Right forelimb (tissue), 1 donor: Measurements from ENCODE around the gene TIA1.
"Not testable (repeated sequence)": the region's sequence is repeated elsewhere in the genome, so short reads cannot be mapped to it uniquely, and the experiment has no call there.

Source experiments
- DNase-seq: peaks from one replicate; pipeline ENCODE4 v3.0.0-alpha.2; 2018

The TIA1 gene, protein sequence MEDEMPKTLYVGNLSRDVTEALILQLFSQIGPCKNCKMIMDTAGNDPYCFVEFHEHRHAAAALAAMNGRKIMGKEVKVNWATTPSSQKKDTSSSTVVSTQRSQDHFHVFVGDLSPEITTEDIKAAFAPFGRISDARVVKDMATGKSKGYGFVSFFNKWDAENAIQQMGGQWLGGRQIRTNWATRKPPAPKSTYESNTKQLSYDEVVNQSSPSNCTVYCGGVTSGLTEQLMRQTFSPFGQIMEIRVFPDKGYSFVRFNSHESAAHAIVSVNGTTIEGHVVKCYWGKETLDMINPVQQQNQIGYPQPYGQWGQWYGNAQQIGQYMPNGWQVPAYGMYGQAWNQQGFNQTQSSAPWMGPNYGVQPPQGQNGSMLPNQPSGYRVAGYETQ

DNA sequence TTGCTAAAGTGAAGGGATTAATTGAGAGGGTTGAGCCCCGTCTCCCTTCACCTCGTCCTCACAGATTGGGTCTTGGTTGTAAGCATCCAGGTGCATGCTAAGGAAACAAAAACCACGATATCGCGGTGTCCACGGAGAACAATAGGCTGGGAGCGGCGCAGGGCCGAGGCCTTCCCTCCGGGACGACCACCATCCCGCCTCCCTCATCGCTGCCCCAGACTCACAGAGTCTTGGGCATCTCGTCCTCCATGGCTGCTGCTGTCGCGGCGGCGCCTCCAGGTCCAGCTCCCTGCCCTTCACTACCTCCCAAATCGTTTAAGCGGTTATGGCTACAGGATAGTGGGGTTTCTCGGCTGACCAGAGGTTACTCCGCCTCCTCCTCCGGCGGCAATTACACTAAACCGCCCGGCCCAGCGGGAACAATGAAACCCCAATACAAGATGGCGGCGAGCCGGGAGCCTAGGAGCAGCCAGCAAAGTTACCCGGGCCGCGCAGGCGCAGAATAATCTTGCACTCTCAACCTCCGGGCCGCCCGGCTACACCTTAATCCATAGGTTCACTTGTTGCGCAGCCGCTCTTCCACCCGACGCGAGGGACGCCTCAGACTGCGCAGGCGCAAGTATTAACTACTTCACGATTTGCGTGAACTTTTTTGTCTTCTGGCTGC, at the start of gene TIA1:
TSS of gene TIA1 (minus strand) at position 448 of the 667 bp plus-strand sequence. CDS start at position 250, 198 bp downstream.
- DNase-seq: peak; percentile 99

DNA sequence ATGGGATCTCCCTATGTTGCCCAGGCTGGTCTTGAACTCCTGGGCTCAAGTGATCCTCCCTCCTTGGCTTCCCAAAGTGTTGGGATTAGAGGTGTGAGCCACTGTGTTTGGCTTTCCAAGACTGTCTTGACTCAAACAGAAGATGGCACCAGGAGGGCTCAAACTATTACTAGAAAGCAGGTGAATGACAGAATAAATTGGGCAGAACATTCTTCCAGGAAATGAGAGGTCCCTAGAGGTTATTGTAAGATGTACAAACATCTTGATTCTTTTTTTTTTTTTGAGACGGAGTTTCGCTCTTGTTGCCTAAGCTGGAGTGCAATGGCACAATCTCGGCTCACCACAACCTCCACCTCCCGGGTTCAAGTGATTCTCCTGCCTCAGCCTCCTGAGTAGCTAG, 49.4 kb upstream of the TIA1 start:
- not testable (repeated sequence) for DNase-seq

DNA sequence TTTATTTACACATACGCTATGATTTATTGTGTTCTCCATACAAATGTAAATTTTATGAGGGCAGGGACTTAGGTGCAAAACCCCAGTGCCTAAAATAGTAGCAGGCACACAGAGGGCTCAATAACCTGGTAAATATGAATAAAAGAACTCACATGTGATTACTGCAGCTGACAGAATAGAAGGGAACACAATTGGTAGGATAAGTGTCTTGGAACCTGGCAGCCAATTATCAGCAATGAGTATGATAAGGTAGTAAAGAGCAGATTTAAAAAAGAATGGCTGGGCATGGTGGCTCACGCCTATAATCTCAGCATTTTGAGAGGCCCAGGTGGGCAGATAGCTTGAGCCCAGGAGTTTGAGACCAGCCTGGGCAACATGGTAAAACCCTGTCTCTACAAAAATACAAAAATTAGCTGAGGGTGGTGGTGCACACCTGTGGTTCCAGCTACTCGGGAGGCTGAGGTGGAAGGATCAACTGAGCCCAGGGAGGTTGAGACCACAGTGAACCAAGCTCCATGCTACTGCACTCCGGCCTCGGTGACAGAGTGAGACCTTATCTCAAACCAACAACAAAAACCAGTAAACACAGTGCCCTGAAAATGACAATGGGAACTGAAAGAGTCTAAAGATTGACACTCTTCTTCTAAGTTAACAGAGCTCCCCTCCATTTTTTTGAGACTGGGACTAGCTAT, 35.2 kb upstream of the TIA1 start:
- no peak for DNase-seq

DNA sequence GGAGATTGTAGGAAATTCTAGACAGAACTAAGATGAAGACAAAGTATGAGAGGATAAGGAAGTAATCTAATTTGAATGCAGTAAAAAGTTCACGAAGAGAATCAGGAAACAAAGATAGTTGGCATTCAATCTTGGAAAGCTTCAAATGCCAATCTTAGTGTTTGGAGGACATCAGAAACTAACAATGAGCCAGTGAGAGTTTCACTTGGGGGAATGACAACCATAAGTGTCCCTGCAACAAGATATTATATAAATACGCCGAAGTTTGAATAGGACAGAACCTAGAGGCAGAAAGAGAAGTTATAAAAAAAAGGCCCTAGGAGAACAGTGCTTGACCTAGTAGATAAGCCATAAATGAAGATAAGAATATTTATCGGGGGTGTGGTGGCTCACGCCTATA, 34.0 kb upstream of the TIA1 start:
- DNase-seq: no peak

DNA sequence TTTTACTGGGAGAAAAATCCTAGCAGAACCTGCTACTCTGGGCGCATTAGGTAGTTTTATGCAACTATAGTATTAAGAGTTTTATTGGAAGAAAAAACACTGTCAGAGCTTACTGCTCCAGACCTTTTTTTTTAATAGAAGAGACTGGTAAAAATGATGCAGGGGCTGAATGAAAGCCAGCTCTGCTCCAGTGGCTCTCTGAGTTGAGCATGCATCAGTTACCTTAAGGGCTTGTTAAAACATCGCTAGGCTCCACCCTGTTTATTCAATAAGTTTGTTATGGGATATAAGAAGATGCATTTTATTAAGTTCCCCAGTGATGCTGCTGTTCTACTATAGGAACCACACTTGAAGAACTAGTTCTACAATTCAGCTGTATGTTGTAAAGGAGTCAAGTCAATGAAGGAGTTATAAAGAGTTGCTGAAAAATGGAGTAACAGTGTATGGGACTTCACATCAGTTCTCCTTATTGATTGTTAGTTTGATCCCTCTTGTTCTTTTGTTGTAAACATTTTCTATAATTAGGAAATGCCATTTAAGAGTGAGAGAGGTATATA, 31.9 kb upstream of the TIA1 start:
- DNase-seq: no peak

DNA sequence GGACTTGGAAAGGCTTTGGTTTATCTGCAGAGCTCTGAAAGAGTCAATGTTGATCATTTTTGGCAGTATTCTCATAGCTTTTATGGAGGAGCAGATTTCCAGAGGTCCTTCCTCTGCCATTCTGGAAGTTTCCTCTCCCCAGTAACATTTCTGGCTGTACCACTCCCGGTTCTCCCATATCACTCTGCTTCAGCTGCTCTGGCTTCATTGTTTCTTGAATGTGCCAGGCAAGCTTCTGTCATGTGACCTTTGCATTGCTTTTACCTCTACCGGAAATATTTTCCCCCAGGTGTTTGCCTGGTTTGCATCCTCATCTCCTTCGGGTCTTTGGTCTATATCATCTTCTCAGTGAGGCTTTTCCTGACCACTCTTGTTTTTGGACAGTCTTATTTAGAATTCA, 21.9 kb upstream of the TIA1 start:
- DNase-seq: no peak

DNA sequence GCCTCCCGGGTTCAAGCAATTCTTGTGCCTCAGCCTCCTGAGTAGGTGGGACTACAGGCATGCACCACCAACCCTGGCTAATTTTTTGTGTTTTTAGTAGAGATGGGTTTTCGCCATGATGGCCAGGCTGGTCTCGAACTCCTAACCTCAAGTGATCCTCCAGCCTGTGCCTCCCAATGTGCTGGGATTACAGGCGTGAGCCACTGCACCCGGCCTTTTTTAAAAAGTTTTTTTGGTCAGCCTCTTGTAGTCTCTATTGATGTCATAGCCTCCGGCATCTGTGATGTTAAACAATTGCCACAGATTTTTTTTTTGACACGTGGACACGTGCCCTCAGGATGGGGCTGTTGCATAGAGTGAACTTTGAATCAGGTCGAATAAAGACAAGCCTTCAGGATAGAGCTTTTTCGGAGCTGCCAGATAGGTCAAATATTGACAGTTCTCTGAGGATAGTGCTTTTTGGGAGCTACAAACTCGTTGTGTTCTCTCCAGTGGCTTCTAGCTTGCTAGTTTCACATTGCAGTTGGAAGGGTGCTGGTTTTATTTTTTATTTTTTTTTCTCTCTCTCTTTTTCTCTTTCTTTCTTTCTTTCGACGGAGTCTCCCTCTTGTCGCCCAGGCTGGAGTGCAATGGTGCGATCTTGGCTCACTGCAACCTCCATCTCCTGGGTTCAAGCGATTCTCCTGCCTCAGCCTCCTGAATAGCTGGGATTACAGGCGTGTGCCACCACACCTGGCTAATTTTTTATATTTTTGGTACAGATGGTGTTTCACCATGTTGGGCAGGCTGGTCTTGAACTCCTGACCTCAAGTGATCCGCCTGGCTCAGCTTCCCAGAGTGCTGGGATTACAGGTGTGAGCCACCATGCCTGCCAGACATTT, 21.2 kb upstream of the TIA1 start:
- DNase-seq: not testable (repeated sequence)

DNA sequence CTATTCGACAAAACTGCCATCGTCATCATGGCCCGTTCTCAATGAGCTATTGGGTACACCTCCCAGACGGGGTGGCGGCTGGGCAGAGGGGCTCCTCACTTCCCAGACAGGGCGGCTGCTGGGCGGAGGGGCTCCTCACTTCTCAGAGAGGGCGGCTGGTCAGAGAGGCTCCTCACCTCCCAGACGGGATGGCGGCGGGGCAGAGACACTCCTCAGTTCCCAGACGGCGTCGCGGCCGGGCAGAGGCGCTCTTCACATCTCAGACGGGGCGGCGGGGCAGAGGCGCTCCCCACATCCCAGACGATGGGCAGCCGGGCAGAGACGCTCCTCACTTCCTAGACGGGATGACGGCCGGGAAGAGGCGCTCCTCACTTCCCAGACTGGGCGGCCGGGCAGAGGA, 18.5 kb upstream of the TIA1 start:
- DNase-seq: not testable (repeated sequence)

DNA sequence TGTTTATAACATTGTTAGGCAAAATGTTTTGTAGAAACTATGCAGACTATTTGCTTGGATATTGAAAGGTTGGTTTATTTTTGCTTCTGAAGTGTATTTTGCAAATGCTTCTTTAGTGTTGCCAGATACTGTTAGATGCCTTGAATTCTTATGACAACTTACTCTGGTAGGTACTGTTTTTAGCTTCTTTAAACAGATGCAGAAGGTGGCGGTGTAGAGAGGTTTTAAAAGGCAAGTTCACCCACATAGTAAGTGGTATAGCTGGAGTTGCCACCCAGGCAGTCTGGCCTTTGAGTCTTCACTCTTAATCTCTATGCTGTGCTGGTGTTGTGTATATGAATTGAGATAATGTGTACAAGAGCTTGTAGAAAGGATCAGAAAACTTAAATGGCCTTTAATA, 13.1 kb upstream of the TIA1 start:
- DNase-seq: no peak

DNA sequence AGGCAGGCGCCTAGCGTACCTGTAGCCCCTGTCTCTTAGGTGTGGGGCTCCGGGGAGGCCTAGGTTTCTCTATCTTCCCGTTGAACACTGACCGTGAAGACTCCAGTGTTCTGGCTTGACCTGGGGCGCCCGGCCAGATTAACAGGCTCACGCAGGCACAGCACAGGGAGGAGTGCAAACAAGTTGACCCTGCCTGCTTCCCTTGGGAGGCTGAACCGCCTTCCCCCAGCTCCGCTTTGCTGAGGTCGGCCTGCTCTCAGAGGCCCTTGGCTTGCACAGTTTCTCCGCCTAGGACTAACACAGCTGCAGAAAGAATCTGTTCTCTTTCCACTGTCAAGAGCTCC, 10.1 kb upstream of the TIA1 start:
- DNase-seq: no peak

DNA sequence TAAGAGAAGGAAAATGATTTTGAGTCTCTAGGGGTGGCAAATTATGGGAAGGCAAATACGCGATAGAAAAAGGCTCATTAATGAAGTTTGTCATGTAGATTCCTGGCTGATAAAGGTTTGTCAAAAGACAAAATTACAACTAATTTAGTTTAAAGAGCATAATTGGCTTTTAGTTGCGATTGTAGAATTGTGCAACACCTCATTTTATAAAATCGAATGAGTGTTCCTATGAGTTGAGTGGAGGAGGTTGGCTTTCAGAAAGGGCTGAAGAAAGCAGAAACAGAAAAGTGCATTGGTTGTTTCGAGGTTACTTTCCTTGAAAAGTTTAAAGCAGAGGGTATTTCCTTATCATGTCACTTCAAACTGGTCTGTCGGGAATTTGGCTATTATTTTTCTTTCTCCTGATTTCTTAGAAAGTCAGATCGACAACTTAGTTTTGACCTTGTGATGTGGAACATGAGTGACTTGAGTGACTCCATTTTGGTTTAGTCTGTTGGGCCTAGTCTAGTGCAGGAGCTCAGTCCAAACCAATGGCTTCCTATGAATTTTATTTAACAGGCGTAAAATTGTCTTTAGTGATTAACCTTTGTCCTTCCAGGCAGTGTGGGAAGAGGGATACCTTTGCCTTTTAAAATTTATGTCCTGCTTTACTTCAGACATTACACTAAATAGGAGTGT, 7.3 kb upstream of the TIA1 start:
- no peak for DNase-seq

DNA sequence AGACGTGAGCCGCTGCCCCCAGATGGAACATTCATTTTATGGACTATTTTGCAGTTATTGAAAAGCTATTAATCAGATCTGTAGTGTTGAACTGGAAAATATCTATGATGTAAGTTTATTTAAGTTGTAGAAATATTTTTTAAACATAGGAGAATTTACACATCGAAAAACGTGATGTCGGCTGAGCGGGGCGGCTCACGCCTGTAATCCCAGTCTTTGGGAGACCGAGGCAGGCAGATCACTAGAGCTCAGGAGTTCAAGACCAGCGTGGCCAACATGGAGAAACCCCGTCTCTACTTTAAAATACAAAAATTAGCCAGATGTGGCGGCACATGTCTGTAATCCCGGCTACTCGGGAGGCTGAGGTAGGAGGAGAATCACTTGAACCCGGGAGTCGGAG, 2.0 kb upstream of the TIA1 start:
- DNase-seq: no peak

DNA sequence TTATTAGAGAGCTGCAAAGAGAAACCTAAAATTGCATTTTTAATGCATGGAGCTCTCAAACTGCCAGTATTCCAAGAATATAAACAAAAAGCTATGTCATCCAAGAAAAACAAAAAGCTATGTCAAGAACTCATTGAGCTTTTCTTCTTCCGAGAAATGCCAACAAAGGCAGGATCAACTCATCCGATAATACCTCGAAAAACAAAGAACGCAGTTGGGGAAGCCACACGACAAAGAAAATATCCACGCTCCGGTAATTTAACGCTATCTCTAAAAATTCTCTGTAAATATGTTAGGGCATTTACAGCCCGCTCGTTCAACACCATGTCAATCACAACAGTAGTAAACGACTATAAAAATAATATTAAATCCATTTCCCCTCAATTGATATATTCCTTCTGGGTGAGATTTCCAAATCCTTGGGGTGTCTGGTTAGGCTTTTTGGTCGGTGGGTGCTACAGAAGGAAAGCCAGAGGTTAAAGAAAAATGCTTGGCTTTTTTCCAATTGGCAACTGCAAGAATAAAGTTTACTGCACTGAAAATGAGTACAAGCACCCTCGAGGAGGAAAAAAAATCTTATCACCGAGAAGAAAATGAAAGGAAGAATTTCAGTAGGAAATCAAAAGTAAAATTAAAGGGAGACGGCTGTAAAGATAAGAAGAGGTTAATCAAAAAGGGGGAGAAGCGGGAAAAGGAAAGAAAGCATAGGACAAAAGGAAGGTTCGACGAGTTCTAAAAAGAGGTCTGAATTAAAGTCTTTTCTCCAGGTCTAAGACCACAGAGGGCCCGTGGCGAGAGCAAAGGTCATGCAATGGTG, 856 bp downstream of the TIA1 start:
- DNase-seq: no peak

DNA sequence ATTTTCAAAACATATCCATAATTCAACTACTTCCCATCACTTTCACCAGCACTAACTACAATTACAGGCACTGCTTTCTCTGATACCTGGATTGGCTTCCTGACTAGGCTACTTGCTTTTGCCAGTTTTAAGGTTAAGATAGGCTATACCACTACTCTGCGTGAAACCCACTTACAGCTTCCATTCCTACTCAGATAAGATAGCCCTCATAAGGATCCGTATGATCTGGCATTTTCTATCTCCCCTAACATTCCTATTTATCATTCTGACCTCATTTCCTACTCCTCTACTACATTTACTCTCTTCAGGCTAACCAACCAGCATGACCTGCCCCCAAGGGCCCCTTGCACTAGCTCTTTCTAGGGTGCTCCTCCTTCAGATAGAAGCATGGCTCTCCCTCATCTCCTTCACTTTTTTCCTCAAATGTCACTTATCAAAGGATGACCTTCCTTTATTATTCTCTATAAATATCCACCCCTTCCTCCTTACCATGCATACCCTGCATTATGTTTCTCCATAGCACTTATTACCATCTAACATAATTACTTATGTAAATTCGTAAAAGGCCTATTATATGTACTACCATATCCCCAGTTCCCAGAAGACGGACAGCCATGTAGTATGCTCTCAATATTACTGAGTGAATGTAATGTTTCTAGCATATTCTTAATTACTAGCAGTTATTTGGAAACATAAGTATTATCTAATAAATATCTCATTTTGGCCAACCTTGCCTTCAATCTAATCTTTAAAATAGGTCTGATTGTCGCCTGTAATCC, 4.4 kb downstream of the TIA1 start:
- DNase-seq: no peak

DNA sequence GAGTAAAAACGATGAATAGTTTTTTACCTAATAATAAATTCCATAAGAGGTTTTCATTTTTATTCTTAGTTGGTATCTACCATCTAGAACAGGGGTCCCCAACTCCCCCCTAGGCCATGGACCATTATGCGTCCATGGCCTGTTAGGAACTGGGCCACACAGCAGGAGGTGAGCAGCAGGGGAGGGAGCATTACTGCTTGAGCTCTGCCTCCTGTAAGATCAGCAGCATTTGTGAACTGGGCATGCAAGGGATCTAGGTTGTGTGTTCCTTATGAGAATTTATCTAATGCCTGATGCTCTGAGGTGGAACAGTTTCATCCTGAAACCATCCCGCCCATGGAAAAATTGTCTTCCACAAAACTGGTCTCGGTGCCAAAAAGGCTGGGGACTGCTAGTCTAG, 5.9 kb downstream of the TIA1 start:
- no peak for DNase-seq

DNA sequence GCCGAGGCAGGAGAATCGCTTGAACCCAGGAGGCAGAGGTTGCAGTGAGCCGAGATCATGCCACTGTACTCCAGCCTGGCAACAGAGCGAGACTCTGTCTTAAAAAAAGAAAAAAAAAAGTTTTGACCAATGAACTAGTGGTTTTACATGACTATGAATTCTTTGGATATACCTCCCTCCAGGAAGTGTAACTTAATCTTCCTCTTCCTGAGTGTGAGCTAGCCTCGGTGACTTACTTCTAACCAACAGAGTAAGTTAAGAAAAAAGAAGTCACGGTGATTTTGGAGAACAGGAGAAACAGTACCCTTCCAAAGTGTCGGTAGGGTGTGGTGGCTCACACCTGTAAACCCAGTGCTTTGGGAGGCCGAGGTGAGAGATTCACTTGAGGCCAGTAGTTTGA, 7.1 kb downstream of the TIA1 start:
- no peak for DNase-seq

DNA sequence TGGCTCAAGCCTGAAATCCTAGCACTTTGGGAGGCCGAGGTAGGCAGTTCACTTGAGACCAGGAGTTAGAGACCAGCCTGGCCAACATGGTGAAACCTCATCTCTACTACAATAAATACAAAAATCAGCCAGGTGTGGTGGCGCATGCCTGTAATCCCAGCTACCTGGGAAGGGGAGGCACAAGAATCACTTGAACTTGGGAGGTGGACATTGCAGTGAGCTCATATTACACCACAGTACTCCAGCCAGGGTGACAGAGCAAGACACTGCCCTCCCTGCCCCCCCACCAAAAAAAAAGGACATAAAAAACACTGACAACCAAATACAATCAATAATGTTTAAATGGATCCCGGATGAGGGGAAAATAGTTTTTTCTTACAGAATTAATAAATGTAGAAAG, 7.8 kb downstream of the TIA1 start:
- no peak for DNase-seq

DNA sequence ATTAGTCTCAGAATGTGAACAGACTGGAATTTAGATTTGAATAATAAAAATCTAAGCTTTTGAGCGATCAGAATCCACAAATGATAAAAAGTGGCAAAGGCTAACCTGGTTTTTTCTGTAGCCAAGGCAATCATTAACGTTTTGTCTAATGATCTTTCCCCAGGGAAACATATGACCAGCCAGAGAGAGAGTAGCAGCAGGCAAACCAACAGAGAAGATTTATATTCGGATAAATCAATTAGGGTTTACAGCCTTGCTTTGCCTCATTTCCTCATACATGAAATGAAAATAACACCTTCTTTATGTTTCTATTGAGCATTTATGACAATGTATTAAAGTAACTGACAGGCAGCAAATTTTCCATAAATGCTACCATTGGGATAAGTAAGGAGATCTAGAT, 14.5 kb downstream of the TIA1 start:
- no peak for DNase-seq

DNA sequence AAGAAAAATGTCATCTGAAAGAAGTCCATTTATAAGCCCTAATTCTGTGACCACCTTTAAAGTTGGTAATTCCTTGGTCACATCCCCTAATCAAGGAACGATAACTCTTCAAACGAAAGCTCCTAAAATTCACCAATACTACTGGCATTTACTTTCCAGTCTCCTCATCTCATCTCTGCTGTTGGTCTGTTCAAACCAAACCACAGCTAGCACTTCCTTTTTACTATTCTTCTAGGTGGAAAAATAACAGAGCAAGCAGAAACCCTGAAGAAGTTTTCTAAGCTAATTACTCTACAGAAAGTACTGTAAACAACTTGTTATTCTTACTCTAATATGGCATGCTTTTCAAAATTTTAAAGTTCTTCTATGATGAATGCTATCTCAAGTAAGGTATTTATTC, 21.6 kb downstream of the TIA1 start:
- no peak for DNase-seq

DNA sequence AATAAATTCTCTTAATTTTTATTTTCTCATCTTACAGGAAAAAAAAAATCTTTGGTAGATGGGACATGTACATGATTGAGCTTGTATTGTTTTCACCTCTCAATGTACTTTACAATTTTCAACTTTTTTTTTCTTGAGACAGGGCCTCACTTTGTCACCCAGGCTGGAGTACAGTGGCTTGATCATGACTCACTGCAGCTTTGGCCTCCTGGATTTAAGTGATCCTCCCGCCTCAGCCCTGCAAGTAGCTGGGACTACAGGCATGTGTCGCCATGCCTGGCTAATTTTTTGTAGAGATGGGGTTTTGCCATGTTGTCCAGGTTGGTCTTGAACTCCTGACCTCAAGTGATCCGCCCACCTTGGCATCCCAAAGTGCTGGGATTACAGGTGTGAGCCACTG, 25.1 kb downstream of the TIA1 start:
- DNase-seq: not testable (repeated sequence)
